Spleen (tissue), 7 donors: ENCODE measurements around the gene PPFIA1.

Experiments used
- CTCF ChIP-seq, 11 experiments: fragments of 200-600 bp in 7 of 11; fragments of 450-650 bp in 4 of 11; sonication (generic) in 4 of 11; IDR thresholded peaks in 8 of 11; conservative IDR thresholded peaks in 3 of 11; 1 replicate in 7 of 11; 2 replicates in 4 of 11; pipeline versions ENCODE4 v1.4.0 to v1.8.0; 2016 to 2021; ENCODE audit warnings: antibody characterized with exemption in 11 of 11, inconsistent platforms in 4 of 11, mild to moderate bottlenecking in 1 of 11
- POLR2A ChIP-seq, 3 donors: fragments of 450-650 bp; IDR thresholded peaks; one replicate each; pipeline ENCODE4 v1.5.1; 2017; ENCODE audit warnings: antibody characterized with exemption in 3 of 3, mild to moderate bottlenecking in 1 of 3
- POLR2AphosphoS5 ChIP-seq, 3 donors: sonication (generic); formaldehyde crosslinking; IDR thresholded peaks; one replicate each; pipeline ENCODE4 v1.5.1; 2017; ENCODE audit warnings: antibody characterized with exemption in 3 of 3
- donor health status: DM: no; HTN: no; CAD: no; lungs with moderate emphysema.
- donor health status: DM: no; HTN: no; CAD: no.
- donor health status: DM: no; HTN: no; CAD: no.

- TF ChIP-seq CTCF (IDR thresholded peaks at IDR 0.05 in 8 of 11, conservative IDR thresholded peaks at IDR 0.05 in 3 of 11), result no peak
- no peak for TF ChIP-seq POLR2A (IDR thresholded peaks at IDR 0.05)
- no peak for TF ChIP-seq POLR2AphosphoS5 (IDR thresholded peaks at IDR 0.05)
Measured at GRCh38 chr11:70367071-70367470, 96.6 kb downstream of the PPFIA1 start.
